ENCODE measurements around the gene FGFBP2. TPM values are rescaled to one million over a fixed set of nuclear protein-coding genes. Genes with fewer than 3 reads are reported as not detected.

FGFBP2 gene
- polyA plus RNA-seq, 1 donor, result 0.25 TPM

DNA sequence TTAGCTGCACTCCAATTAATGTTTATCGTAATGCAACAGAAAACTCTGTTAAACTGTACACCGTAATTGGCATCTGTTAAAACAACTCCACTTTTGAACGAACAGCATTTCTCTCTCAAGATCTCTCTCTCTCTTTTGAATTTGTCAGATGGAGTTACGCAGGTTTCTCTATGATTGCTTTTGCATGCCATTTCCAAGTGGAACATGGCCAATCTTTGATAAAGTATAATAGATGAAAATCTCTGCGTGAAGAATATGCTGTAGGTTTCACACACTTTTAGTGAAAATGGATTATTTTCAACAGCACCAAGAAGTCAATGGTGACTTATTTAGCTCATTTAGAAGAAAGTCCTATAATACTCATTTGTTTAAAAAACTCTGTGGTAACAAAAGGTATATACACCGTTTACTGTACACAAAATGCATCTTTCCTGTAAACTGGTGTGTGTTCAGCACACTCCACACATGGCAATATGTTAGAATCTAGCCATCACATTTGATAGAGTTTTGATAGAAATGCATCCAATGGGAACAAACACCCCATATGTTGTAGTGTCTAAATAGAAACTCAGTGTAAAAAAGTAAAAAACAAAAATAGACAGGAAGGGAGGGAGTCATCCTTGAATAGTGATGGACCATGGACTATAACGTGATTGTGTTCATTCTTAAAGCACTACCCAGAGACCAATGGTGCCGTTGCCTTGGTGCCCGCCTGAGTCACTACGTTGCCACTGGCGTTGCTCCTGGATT lies 5.8 kb upstream of the FGFBP2 start:
- no peak for DNase-seq

DNA sequence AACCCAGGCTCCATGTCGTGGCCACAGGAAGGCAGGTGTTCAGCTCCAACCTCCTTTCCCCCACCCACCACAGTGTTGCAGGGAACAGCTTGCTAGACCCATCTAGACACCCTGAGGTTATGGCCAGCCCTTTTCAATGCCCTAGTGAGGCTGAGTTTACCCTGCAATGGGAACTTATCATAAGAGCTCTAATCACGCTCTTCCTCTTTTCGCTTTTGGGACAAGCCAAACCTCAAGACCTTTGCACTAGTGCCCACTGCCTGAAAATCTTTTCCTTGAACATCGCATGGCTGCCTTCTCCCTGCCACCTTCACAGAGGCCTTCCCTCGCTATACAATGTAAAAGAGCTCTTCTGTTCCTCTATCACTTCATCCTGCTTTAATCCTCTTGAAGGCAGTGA lies 2.4 kb upstream of the FGFBP2 start:
- no peak for DNase-seq

DNA sequence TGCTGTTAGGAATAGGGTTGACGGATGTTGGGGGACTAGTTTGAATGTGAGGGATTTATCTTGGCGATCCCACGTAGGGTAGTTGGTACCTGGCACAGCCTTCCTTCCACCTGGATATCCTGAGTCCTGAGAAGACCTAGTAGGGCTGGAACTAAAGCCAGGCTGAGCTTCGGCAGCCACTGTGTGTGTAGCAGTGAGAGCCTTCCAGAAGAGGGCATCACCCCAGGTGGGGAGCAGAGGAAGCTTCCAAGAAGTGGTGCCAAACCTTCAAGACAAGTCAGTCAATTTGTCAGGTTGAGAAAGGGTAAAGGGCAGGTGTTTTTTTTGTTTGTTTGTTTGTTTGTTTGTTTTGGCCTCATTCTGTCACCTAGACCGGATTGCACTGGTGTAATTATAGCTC lies 1.2 kb upstream of the FGFBP2 start:
- DNase-seq, result no peak

DNA sequence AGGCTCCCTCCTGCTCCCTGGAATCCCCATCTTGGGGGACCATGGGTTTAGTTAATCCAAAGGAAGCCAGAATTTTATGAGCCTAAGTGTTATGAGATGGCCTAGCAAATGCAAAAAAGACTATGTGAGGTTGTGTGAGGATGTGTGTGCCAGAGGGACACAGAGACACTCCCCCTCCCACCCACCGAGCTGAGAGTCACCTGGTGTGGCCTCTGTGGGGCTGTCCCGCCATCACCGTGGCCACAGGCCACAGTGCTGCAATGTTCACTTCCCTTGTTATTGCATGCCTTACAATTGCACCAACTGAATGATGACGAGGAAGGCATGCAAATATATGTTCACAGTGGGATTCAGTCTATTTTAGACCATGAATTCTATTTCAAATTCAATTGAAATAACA lies 601 bp upstream of the FGFBP2 start:
- DNase-seq, result no peak

DNA sequence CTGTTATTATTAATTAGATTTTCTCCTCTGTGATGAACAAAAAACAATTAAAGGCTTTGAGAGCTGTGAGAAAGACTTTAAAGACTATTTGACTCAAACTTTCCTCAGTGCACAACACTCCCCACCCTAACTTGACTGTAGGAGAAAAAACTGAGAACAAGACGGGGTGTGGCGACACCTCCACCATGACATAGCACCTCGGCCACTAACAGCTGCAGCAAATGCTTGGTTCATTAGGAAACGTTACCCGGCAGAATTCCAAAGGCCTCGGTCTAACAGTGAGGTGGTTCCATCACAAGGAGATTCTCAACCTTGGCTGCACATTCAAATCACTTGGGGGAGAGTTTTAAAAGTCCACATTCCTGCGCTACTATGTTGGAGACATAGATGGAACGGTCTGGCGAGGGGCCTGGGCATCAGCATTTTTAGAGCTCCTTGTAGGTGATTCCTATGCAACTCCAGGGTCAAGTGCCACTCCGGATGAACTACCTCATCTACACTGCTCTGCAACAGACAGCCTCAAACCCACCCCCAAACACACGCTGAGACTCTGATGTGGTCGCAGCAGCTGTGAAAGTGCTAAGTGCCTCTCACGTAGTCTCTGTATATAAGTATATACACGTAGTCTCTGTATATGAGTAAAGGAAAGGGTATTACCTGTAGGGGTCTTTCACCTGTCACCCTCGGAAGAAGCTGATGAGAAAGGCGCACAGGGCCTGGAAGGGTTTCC lies 1.0 kb downstream of the FGFBP2 start:
- no peak for DNase-seq

DNA sequence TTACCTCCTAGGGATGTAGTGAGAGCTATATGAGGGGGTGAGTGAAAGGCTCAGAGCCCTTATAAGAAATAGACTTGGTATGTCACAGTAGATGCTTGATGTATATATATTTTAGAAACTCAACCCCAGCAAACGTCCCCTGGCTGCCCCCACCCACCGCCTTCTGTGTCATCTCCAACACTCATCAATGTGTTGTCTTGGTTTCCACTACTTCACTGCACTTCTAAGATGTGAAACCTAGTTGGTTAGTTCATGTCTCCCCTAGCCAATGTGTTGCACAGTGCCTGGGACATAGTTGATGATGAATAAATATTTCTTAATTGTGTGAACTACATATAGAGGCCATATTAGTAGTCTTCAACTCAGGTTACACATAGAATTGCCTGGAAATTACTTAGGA lies 4.4 kb downstream of the FGFBP2 start:
- no peak for DNase-seq

DNA sequence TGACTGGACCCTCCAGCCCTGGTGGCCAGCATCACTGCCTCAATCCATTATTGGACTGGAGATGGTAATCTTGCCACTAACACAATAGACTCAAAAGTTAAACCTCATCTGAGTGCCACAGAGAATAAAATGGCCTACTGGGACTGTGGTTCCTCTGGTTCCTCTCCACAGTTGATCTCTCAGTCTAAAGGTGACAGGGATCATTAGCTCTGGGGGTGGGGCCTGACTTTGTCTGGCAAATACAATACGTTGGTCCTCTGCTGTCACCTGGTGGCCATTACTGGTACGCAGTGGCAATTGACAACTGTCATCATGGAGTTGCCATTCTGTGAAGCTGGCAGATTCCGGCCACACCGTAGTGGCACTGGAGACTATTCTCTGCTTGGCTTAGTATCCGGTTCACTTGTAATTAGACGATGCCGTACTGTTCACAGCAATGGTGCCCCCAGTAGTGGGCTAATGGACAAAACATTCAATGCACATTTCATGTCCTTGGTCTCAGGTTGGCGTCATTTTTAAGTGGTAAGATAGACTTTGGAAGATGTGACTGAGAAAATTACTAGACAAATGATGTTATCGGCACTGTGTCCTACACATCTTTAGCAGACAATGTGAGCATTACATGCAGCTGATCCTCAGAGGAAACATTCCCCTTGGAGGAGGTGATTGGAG lies 6.7 kb downstream of the FGFBP2 start:
- DNase-seq, result peak; percentile 40

DNA sequence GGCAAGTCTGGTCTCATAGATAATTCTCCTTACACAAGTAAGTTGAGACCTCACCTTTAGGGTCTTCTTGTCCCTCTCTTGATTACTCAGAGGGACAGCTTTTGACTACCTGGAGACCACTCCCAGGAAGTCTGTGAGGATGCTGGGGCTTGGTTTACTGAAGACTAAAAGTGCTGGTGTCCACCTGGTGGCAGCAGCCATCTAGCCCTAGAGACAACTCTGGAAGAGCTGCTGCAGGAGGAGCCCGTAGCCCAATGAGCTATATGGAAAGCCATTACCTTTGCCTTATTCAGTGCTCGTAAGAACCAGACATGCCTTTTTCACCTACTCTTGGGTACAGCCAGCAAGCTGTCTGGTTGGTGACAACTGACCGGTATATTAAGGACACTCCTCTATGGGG lies 7.3 kb downstream of the FGFBP2 start:
- no peak for DNase-seq

DNA sequence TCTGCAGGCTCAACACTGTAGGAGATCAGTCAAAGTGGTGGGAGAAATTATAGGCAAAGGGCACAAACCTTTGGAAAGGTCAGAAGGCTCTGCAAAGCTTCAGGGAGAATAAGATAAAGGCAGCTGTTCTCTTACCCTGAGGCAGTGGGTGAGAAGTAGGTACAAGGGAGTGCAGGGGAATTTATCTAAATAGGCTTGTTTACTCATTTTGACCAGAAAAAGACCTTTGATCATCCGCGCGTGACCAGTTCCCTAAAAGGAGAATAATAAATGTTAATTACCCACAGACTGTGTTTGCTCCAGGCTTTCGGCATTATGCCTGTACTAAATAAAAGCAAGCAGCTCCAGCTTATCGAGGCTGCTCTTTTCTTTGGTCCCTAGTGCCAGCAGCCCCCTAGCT lies 9.3 kb downstream of the FGFBP2 start:
- DNase-seq, result no peak

DNA sequence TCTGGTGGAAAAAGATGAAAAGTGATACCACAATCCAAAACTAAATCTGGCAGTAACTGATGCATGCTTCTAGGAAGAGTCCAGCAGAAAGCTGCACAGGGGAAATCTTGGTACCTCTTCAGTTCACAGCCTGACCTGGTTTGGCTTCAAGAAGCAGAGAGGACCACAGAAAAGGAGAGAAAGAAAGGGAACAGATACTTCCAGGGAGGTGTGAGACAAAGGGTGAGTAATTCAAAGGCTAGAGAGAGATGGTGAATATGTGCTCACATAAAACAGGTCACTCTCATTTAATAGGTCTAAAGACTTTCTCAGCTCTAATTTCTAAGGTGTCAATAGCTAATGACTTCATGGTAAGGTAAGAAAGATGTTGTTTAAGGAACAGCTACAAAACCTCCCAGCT lies 11.2 kb downstream of the FGFBP2 start:
- no peak for DNase-seq

DNA sequence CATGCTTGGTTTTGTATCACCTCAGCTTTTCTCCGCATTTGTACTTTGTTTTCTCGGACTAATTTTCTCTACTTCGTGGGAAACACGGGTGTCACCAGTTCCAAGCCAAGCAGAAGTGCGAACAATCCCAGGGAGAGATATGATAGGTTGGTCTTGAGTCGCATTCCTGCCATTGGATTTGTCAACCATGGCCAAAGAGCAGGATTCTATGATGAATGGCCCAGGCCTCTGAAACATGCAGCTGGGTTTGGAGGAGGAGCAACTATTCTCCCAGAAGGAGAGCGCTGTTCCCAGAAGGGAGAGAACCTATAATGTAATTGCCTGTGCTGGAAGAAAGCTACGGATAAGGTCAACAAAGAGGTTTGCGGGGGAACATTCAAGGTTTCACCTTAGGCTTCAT lies 14.1 kb downstream of the FGFBP2 start:
- no peak for DNase-seq

DNA sequence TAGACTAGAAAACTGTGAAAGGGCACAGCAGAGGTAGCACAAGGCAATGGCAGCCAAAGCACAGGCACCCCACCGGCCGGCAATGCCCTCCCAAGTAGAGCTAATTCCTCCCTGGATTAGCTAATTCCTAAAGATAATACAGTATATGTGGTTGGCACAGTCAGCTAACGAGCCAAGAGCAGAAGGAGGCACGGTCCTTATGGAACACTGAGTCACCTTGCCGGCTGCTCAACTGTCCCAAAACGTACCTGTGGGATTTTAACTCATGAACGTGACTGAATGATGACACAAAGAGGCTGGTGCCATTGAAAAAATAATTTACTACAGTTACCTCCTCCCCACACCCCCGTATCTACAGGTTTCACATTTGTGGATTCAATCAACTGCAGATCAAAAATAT lies 15.3 kb downstream of the FGFBP2 start:
- DNase-seq, result no peak

DNA sequence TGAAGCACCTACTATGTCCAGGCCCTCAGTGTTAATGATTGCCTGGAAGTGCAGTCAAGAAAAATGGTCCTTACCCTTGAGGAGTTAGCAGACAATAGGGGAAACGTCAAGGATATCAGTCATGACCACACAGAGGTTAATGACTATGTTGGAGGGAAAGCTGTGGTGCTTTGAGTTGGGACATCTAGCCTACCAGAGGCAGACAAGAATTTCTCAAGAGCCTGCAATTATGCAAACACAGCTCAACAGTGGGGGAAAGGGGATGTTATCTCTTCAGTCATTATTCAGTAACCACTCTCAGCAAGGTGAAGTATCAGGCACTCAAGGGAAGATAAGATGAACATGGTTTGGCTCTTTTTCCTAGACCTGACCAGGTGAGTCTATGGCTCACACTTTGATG lies 17.5 kb downstream of the FGFBP2 start:
- no peak for DNase-seq

DNA sequence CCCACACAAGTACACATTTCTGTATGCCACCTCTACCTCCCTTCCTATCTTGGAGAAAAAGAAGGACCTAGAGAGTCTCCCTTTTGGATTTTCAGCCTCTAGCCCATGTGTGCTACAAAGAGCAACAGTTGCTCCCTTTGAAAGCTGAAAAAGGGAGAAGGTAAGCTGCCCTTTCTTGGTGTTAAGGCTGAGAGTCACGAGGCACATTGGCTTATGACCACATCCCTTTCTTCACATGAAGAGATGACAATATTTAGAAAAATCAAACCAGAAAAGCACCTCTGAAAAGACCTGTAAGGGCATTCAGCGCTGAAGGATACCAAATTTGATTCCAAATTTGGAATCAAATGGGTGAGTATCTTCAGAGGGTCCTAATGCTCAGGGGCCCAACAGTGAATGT lies 18.1 kb downstream of the FGFBP2 start:
- DNase-seq, result no peak

DNA sequence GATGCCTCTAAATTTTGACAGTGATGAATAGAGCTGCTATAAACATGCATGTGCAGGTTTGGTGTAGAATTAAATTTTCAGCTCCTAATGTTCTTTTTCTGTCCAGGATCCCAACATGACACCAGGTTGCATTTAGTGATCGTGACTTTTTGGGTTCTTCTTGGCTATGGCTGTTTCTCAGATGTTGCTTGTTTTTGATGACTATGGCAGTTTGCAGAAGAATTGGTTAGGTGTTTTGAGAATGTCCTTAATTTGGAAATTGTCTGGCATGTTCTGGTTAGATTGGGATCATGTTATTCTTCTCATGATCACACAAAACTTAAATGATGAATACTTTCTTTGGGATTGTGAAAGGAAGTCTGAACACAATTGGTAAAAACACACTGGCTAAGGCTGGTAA lies 20.7 kb downstream of the FGFBP2 start:
- DNase-seq, result no peak

DNA sequence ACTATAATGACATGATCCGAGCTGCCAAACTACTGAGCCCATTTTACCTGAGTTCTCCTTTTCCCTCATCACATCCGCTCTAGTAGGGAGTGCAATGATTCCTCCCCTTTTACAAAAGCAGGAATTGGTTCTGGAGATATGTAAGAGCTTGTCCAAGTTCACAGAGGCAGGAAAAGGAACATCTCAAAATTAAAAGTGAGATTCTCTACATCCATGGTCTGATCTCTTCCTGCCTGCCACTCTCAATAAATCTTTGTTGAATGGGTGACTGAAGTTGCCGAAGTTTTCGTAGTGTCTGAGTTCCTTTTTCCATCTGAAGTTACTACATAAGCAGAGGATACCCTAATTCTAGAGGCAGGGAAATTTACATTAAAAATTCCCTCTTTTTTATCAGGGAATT lies 24.3 kb downstream of the FGFBP2 start, which contains the start of gene FGFBP1:
TSS of gene FGFBP1 (minus strand) at position 101 of the 400 bp plus-strand sequence. CDS start 2,108 bp downstream, outside the sequence.
- DNase-seq, result no peak

DNA sequence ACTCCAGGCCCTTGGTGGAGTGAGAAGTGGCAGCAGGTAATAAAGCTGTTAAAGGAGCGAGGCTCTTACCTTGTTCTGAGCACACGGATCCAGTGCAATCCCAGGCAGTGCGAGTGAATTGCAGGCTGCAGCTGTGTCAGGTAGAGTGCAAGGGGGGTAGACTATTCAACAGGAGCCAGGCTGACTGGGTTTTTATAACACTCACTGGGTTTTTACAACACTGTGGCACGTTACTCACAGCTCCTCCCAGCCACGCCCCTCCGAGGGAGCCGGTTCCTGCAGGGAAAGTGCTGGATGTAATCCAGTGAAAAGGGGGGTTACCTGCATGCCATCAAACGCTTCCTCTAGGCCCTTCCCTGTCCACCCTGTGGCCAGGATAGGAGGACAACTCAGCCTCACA lies 24.8 kb downstream of the FGFBP2 start:
- DNase-seq, result peak; percentile 28

DNA sequence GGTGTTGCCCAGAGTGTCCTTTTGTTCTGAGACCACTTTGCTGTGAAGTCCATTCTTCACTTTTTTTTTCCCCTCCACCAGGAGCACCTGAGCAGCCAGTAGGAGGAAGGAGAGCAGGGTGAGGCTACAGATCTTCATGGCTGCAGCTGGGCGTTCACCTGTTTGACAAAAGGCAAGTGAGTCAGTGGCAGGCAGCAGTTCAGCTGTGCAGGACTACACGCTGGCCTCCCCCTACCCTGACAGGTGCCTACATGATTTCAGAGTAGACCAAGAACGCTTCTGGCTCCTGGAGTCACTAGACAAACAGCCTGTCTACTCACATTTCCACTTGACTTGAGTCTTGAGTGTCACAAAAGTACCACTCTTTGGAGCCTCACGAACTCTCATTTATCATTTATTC lies 26.5 kb downstream of the FGFBP2 start:
- DNase-seq, result no peak

DNA sequence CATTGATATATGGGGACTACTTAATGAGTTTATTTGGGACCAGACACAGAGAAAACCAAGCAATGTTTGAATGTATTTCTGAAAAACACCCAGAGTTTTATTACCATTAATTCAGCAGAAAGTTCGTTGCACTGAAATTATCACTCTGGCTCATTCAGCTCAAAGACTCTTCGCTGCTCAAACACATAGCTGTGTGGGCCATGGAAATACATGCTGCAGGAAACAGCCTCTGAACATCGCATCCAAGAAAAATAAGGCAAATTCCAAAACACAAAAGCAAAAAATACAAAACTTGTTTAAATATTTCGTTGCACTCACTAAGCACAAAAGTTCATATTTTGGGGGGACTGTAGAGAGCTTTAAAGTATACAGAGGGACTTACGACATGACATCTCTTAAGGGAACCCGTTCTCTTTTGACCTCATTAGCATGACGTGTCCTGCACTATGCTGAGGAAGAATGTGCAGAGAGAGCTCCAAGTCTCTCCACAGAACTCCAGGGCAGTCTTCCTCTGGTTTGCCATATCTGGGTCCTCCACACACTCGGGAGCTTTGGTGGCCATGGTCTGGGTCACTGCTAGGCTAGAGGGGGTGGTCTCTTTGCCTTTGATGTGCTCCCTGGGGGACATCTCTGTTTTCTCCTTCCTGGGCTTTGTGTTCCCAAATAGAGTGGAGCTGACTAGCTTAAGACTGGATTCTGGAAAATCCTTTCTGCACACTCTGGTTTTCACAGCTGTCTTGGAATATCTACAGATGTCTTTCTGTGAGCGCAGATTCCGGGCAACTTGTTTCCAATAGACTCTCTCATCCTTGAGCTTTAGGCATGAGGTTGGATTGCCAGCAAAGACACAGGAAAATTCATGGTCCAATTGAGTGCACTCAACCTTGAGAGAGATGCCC lies 27.2 kb downstream of the FGFBP2 start:
- DNase-seq, result no peak

DNA sequence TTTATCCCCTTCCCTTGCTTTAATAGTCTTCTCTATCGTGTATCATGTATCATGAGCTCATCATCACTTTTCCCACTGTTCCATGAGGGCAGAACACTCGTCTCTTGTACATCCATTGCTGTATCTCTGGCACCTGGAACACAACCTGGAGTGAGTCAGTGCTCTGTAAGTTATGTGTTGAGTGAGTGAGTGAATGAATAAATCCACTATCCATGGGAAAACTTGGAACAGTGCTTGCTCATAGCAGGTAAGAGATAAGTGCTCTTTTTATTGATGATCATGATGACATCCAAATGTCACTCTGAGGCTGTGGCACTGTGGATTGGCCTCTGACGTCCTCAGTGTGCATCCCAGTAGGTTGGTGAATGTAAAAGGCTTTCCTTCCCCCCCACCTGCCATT lies 28.7 kb downstream of the FGFBP2 start:
- DNase-seq, result no peak

DNA sequence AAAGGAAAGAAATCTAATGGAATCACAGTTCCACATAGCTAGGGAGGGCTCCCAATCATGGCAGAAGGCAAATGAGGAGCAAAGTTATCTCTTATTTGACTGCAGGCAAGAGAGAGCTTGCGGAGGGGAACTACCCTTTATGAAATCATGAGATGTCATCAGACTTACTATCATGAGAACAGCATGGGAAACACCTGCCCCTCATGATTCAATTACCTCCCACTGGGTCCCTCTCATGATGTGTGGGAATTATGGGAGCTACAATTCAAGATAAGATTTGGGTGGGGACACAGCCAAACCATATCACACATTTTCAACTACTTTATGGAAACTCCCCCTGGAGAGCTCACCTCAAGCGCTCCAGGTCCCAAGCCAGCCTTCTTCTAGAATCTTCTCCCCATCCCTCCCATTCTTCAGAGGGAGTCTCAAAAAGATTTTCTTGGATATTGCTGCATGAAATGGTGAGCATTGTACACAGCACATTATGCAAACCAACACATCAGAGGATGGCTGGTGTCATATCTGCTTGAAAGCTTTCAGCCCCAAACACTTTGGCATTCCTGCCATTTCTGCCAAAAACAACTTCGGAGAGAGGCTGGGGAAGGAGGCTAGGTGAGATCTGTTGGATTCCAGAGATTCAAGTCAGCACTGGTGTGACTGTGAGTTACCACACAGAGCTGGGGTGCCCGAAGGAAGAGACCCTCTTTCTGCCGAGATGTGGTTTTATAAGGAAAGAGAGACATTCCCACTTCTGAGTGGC lies 31.3 kb downstream of the FGFBP2 start:
- DNase-seq, result no peak
